ENCODE measurements around the gene GPAM. TPM values are rescaled to one million over a fixed set of nuclear protein-coding genes. Genes with fewer than 3 reads are reported as not detected.

Gene GPAM
- total RNA-seq, 1 experiment from 2014 or later = 16.0 TPM

- Histone ChIP-seq H3K4ac (ENCODE audit: low read depth, low read length) (no peak overlapping the region), H3K56ac (ENCODE audit: insufficient read length, low read depth, low read length) (no peak overlapping the region), H4K8ac (replicated peaks; ENCODE audit: insufficient read length, low read depth, low read length) (no peak overlapping the region), H2BK20ac (ENCODE audit: low read depth, low read length, poor library complexity, severe bottlenecking) (no peak overlapping the region), H4K20me1 (ENCODE audit: control insufficient read depth, insufficient read depth, insufficient read length) (no peaks in the 10 kb centered on the region), H2BK5ac (ENCODE audit: insufficient read length, low read length) (no peak overlapping the region), H2BK120ac (ENCODE audit: low read depth, low read length, poor library complexity, severe bottlenecking) (no peak overlapping the region), H3K9me3 (ENCODE audit: control insufficient read depth, low read depth, low read length) (no peaks in the 10 kb centered on the region), H3K18ac (ENCODE audit: insufficient read length, low read depth, low read length) (no peak overlapping the region), H2BK12ac (ENCODE audit: insufficient read length, low read depth, low read length) (no peak overlapping the region), H3K4me1 (ENCODE audit: insufficient read depth, low read length) (no peaks in the 10 kb centered on the region), H3K4me2 (ENCODE audit: insufficient read depth, insufficient read length, low read length) (no peak overlapping the region), H4K5ac (ENCODE audit: insufficient read length, low read depth, low read length) (no peak overlapping the region), H3K14ac (ENCODE audit: insufficient read depth, low read length) (no peak overlapping the region), H3K27ac (ENCODE audit: insufficient read length, low read depth, low read length) (no peak overlapping the region), H2AK5ac (ENCODE audit: insufficient read length, low read length) (no peak overlapping the region), H3K23ac (ENCODE audit: insufficient read length, low read depth, low read length) (no peak overlapping the region), H2BK15ac (ENCODE audit: low read depth, low read length) (no peak overlapping the region), H3K23me2 (ENCODE audit: insufficient read length, low read depth, low read length, poor library complexity, severe bottlenecking) (no peaks in the 10 kb centered on the region), H3K27me3 (ENCODE audit: insufficient read depth, low read length) (no peaks in the 10 kb centered on the region), H3K9ac (ENCODE audit: extremely low read depth, insufficient read length, low read length) (no peak overlapping the region), H3K79me2 (ENCODE audit: insufficient read depth, low read length) (no peaks in the 10 kb centered on the region), H3T11ph (ENCODE audit: low read length) (no peak overlapping the region), H4K91ac (ENCODE audit: insufficient read length, low read depth, low read length) (no peak overlapping the region), H3K79me1 (ENCODE audit: insufficient read depth, low read depth, low read length, poor library complexity, severe bottlenecking) (no peaks in the 10 kb centered on the region), H2AFZ (ENCODE audit: low read length) (no peak overlapping the region)
- no CpG with 5 or more reads among the region's 5 CpGs for WGBS (ENCODE audit: extremely low coverage, insufficient read length, low lambda C conversion rate)
- DNase-seq = no peak
- H3K9me3 Mint-ChIP-seq = no peaks in the 10 kb centered on the region
- peaks cover 3% of the 10 kb centered on the region; the same call in 1 of the 2 replicates for H3K27me3 Mint-ChIP-seq (ENCODE audit: low read depth)
- H3K4me3 Mint-ChIP-seq = no peak overlapping the region
- no peak for TF ChIP-seq CTCF (conservative IDR thresholded peaks at IDR 0.05)
- H3K27ac Mint-ChIP-seq = no peak overlapping the region
- peaks cover 3 to 5% of the 10 kb centered on the region in 2 experiments; a peak in 3 of 4 replicates for H3K4me1 Mint-ChIP-seq
- H3K36me3 Mint-ChIP-seq (ENCODE audit: insufficient read depth in 1 of 3, low read depth in 3 of 3) = no peaks in the 10 kb centered on the region
Observed at GRCh38 chr10:112126901-112127300, 56.7 kb downstream of the GPAM start.

Data from H9 (cell line).